Kasumi-1 (cell line): ENCODE data around the gene PPP6R2.
"Not testable (repeated sequence)": the region's sequence is repeated elsewhere in the genome, so short reads cannot be mapped to it uniquely, and the experiment has no call there.

Experiments used
- DNase-seq, 2 experiments: peaks; one replicate each; lab custom pipeline; 2025; lab: John Stamatoyannopoulos, UW

Gene PPP6R2

DNA sequence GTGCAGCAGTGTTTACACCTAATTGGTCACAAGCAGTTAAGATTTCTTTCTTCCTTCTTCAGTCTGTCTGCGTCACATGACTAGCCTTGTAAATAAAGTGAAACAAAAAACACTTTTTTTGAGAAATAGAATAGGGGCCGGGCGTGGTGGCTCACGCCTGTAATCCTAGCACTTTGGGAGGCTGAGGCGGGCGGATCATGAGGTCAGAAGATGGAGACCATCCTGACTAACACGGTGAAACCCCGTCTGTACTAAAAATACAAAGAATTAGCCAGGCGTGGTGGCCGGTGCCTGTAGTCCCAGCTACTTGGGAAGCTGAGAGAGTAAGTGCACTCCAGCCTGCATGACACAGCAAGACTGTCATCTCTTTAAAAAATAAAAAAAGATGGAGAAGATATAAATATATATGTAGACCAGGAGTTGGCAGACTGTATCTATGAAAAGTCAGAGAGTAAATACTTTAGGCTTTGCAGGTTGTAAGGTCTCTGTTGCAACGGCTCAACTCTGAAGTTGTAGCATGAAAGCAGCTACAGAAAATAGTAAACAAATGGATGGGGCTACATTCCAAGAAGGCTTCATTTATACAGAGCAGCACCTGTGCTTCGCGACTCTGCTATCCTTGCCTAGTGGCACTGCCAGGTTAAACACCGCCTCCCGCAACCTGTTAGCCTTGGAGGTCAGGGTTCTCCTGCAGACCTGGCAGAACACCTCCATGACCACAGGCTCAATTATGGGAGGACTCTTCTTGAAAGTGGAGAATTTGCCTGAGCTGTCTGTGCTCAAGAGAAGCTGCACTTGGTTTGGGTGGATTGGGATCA is 55.9 kb downstream of the PPP6R2 start:
- DNase-seq: no peak

DNA sequence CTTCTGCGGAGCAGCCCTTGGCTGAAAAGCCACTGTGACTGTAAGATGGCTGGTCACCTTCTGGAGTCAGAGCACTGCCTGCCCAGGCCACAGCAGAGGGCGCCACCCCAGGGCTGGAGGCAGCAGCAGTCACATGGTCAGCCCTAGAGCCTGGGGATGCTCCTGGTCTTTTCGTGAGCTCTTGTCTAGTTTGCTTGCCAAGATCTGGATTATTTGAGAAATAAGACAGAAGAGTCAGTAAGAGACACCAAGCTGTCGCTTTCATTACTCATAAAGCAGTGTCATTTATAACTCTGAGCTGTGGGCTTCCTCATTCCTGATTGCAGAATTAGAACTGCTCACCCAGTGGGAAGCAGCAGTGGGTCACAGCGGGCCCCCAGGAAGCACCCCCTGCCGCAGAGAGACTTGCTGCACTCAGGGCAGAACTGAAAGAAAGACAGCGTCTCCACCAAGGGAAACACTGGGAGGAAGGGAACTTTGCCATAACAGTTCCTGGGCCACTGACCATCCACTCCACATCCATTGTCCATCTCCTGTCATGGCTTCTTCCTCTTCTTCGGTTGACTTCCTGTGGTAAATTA is 56.7 kb downstream of the PPP6R2 start:
- peak; percentile 79 to 85 for DNase-seq

DNA sequence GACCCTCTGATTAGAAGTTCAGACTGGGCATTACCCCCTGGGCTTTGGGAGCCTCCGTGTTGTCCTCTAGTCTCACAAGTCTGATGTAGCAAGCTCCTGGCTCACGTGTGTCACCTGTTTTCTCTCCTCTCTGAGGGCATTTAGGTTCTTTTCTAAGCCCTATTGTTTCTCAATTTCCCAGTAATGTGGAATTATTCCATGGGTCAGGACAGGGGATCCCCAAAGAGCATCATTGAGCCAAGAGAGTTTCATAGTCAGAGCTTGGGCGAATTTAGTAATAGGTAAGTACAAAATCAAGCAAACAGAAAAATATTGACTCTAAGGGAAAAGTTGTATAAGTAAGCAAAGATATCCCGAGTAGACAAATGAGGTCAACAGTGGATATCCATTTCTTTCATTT is 57.3 kb downstream of the PPP6R2 start:
- no peak for DNase-seq

DNA sequence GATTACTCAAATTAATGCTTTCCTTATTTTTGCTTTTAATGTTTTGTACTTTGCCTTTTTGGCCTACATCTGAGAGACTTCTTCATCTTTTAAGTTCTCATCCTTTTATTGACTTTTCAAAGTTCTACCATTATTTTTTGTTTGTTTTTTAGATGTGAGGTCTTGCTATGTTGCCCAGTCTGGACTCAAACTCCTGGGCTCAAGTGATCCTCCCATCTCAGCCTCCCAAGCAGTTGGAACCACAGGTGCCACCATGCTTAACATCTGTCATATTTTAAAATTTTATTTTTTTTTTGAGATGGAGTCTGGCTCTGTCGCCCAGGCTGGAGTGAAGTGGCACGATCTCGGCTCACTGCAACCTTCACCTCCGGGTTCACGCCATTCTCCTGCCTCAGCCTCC is 57.8 kb downstream of the PPP6R2 start:
- DNase-seq: no peak

DNA sequence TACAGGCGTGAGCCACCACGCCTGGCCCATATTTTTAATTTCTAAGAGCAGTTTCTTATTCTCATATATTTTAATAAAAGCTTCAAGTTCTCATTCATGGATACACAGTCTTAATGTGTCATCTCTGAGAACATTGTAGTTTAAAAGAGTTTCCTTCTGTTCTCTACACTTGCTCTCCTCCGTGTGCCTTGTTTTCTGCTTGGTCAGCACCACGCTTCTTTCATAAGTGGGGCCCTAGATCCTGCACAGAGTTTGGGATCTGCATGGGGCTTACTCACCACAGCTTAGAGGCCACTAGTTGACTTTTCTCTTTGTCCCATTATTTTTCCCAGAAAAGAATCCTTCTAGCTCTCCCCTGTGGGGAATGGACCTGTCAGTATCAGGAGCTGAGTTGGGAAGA is 58.8 kb downstream of the PPP6R2 start:
- no peak for DNase-seq

DNA sequence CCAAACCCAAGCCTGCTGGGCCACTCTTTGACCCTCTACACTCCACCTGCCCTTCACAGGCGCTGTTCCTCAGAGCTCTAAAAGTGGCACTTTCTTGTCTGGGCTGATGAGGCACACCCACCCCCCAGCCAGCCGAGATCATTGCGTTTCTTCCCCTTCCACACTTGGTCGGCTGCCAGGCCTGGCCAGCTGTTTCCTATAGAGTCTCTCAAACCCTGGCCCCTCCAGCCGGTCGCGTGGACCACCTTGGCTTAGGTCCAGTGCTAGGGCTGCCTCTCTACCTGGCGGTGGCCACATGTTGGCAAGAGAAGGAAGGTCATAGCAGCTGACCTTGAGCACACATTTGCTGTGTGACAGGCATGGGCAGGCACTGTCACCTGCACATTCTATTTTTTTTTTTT is 60.6 kb downstream of the PPP6R2 start:
- DNase-seq: peak; percentile 80 to 83

DNA sequence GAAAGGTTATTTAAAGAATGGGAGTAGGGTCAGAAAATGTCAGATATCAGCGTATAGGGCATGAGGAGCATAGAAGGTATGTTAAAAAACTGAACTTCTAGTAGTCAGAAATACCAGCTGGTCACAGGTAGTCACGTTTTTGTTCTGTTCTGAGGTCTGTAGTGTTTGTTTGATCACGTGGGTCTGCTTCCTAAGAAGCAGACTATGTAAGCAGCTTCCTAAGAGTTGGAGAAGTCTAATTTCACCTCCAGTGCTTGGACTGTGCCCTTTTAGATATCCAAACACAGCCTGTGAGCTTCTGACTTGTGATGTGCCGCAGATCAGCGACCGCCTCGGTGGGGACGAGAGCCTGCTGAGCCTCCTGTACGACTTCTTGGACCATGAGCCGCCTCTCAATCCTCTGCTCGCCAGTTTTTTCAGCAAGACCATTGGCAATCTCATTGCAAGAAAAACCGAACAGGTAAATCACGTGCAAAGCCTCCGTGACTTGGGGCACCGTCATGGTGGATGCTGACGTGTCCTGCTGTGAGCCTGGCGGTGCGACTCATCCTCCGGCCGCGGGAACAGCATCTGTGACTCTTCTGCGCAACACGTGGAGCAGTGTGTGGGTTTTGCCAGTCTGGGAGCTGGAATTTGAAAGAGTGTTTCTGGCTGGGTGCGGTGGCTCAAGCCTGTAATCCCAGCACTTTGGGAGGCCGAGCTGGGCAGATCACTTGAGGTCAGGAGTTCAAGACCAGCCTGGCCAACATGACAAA is 63.5 kb downstream of the PPP6R2 start:
- no peak for DNase-seq

DNA sequence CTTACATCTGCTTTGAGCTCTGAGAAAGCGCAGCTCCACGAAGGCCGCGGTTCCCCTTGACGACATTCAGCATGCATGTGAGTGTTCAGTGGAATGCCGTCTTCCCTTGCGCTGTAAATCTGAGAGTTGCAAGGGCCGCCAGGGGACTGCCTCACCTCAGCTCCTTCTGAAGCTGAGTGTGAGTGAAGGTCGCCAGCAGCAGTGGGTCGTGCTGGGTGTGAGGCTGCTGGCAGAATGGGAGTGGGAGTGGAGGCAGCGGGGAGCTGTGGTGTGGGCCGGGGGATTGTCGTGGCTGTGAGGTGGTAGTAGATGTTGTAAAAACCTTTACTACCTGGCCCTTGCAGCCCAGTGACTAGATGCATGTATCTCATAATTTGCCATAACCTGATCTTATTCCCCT is 65.2 kb downstream of the PPP6R2 start:
- DNase-seq: no peak

DNA sequence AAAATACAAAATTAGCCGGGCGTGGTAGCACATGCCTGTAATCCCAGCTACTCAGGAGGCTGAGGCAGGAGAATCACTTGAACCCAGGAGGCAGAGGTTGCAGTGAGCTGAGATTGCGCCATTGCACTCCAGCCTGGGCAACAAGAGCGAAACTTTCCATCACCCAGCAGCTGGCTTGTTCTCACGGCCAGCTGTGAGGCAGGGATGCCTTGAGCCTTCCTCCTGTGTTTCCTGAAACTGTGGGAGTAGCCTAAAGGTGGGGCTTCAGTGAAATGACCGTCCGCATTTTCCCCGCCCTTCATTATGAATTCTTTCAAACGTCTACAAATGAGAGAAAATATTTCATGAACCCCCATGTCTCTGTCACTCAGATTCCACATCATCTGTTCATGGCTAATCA is 65.8 kb downstream of the PPP6R2 start:
- not testable (repeated sequence) for DNase-seq

DNA sequence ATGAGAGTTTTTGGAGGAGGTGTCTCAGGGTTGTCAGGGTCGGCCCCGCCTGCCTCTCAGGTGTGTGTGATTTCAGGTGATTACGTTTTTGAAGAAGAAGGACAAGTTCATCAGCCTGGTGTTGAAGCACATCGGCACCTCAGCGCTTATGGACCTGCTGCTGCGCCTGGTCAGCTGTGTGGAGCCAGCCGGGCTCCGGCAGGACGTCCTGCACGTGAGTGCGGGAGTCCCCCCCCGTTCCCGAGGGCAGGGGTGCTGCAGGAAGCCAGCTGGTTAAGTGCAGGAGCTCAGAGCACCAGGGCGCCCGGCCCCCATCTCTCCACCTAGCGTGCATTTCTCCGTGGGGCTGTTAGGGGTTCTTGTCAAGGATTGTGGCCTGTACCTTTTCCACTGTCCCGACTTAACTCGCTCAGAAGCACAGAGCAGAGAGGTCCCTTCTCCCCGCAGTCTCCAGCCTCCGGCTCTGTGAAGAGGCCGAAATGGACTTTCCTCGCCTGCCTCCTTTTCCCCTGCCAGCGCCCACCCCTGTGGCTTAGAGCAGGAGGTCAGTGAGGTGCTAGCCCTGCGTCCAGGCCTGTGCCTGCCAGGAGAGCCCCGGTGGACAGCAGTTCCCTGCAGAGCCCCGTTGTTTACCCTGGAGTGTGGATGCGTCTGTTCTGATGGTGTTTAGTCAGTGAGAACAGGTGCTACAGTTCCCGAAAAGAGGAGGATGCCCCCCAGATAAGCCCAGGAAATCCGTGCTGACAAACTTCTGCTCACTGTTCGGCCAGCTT is 71.5 kb downstream of the PPP6R2 start:
- no peak for DNase-seq

DNA sequence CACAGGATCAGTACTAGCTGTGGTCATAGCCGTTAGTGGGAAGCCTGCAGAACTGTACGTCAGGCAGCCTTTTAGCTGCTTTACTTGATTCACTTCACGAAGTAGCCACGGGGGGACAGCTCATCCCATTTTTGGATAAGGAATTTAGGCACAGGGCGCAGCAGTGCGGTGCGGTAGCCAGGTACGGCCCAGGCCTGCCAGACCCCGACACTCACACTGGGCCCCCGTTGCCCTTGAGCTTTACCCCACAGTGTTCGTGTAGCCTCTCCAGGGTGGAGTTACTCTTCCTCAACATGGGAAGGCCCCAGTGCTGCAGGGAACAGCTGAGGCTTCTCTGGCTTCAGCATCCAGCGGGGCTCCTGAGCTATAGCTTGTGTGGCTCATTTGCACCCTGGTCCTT is 72.3 kb downstream of the PPP6R2 start:
- DNase-seq: no peak

DNA sequence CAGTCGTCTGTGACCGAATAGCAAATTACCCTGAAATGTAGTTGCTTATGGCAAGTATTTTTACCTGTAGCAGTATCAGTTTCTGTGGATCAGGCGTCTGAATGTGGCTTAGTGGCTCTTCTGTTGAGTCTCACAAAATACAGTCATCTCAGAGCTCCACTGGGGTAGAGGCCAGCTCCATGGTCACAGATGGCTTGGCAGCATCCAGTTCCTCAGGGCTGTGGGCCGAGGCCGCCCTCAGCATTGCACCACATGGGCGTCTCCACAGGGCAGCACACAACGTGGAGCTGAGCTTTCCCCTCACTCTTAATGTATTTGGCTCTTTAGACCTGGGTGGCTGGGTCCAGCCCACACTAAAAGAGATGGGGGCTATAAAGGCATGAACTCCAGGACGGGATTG is 73.9 kb downstream of the PPP6R2 start:
- DNase-seq: no peak

DNA sequence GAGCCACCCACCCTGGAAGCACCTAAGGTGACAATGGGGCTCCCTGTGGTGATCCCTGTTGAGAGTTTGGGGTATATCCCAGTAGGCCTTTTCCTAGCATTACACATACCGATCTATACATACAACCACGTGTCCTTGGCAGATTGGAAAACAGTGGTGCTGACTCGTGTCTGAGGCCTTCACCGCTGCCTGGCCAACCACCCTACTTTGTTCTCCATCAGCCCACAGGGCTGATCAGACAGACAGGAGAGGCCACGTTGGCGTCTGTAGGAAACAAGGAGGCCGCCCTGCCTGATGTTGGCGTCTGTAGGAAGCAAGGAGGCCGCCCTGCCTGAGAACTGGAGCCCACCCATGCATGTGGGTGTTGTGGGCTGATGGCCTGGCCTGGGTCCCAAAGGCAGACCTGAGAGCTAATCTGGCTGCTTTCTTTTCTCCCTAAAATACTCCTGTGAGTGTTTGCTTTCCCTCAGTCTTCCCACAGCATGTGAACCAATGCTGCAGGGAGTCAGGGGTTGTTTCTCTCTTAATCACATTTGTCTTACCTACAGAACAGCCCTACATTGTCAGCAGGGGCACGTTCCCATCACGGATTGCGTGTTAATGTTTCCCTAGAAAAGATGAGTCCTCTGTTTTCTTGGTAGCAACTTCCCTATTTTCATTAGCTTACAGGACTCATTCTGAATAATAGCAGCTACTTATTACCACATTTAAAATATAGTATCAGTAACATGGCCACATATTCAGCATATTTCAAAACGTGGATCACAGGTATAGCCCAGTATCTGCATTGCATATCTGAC is 74.5 kb downstream of the PPP6R2 start:
- DNase-seq: no peak

DNA sequence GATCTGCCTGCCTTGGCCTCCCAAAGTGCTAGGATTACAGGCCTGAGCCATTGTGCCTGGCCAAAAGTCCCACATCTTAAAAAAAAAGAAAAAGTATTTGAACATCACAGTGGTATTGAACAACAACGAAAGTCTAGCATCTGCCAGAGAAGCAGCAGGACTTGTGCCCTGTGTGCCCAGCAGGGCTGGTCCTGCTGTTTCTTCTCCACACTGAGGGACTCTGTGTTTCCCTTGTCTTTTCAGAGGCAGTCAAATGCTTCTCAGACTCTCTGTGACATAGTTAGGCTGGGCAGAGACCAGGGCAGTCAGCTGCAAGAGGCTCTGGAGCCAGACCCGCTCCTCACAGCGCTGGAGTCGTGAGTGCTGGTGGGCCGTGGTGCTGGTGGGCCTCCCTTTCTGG is 75.5 kb downstream of the PPP6R2 start:
- no peak for DNase-seq

DNA sequence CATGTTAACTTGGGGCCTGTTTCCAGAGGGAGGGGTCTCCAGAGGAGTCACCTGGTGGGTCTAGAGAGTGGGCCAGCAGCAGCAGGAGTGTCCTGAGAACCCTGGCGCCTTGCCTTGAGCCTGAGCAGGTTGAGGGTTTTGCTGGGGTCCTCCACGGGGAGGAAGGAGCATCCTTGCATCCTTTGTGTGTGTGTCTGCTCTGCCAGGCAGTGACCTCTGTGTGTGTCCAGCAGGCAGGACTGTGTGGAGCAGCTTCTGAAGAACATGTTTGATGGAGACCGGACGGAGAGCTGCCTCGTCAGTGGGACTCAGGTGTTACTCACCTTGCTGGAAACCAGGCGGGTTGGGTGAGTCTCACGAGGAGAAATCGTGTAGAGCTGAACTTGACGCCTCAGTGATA is 76.0 kb downstream of the PPP6R2 start:
- no peak for DNase-seq

DNA sequence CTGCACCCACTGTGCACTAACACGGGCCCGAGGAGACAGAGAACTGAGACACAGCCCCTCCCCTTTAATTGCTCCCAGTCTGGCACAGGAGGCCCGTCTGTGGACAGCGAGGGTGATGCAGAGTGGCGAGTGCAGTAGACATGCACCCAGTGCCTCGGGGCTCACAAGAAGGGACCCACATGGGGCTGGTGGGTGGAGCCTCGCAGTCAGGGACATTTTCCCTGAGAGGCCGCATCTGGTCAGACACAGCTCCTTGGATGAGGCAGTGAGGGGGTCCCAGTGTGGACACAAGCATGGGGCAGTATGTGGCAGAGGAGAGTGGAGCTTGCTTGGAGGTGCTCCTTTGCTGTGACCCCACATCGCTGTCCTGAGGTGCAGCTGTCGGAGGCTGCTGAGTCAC is 76.9 kb downstream of the PPP6R2 start:
- no peak for DNase-seq

DNA sequence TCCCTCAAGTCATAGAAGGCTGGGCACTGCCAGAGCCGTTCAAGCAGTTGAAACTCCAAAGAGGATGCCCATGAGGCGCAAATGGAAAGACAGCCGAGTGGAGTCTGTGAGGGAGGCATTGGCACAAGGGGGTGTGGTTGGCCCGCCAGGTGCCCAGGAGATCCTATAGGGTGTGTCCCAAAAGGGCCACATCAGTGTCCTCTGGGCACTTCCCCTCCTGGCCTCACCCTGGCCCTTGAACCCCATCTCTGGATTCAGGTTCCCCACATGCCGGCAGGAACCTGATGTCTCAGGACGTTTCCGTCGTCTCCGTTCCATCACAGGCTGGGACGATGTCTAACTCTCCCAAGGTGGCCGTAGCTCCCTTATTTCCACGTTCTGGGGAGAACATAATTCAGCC is 77.5 kb downstream of the PPP6R2 start:
- DNase-seq: no peak

DNA sequence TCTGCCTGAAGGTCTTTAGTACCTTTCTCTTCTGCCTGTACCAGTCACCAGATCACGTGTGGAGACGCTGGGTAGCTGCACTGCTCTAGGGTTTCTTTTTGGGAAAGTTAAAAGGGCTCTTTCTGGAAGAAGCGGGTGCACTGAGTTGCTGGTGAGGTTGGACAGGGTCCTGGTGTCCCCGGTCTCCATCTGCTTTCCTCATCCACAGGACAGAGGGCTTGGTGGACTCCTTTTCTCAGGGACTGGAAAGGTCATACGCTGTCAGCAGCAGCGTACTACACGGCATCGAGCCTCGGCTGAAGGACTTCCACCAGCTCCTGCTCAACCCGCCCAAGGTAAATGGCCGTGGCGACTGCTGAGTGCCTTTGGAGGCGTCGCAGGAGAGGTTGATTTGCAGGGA is 78.9 kb downstream of the PPP6R2 start:
- no peak for DNase-seq

DNA sequence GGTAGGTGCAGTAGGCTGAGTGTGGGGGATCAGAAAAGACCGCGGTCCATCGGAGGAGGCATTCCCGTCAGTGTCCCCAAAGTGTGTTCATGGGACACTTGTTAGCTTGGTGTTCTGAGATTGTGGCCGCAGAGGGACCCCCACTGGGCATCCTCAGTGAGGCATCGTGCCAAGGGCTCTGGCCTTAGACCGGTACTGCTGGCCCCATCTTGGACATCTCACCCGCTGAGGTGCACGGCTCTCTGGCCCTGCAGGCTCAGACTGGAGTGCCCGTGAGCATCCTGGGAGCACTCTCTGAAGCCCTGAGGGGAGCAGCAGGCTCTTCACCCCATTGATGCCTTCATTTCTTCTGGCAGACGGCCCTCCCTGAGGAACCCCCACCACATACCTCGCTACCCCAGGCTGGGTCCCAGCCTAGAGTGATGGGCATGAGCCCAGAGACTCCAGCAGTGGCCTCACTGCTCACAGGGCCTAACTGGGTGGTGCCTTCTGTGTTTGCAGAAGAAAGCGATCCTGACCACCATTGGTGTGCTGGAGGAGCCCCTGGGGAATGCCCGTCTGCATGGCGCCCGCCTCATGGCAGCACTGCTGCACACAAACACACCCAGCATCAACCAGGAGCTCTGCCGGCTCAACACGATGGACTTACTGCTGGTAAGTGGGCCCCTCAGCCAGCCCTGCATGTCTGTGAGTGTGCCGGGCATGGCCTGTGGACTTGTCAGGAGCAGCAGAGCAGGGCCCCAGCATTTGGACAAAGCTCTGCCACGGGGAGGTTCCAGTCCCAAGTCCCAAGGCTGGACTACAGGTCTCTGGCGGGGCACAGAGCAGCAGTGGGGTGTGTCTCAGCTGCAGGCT is 80.1 kb downstream of the PPP6R2 start:
- DNase-seq: no peak

DNA sequence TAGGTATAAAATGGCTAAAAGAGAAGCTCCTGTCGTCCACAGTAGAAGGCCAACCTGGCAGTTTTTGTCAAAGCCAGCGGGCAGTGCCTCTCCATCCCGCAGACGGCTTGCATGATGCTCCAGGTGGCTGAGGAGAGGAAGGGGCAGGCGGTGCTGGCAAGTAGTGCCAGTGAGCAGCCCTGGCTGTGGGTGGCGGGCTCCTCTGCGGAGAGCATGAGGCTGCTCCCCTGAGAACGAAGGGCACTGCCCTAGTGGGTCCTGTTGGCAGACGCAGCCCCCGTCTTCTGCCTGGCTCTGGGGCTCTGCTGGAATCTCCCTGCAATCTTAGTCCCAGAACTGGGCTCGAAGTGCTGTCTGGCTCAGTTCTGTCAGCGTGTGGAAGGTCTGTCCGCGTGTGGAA is 80.8 kb downstream of the PPP6R2 start:
- DNase-seq: no peak
